NCI-H128 (cell line): Measurements from ENCODE around the gene THBD.

Experiments
- DNase-seq: peaks from one replicate; lab custom pipeline; 2025; ENCODE audit not compliant: unreplicated experiment; lab: John Stamatoyannopoulos, UW

THBD gene, protein sequence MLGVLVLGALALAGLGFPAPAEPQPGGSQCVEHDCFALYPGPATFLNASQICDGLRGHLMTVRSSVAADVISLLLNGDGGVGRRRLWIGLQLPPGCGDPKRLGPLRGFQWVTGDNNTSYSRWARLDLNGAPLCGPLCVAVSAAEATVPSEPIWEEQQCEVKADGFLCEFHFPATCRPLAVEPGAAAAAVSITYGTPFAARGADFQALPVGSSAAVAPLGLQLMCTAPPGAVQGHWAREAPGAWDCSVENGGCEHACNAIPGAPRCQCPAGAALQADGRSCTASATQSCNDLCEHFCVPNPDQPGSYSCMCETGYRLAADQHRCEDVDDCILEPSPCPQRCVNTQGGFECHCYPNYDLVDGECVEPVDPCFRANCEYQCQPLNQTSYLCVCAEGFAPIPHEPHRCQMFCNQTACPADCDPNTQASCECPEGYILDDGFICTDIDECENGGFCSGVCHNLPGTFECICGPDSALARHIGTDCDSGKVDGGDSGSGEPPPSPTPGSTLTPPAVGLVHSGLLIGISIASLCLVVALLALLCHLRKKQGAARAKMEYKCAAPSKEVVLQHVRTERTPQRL

DNA sequence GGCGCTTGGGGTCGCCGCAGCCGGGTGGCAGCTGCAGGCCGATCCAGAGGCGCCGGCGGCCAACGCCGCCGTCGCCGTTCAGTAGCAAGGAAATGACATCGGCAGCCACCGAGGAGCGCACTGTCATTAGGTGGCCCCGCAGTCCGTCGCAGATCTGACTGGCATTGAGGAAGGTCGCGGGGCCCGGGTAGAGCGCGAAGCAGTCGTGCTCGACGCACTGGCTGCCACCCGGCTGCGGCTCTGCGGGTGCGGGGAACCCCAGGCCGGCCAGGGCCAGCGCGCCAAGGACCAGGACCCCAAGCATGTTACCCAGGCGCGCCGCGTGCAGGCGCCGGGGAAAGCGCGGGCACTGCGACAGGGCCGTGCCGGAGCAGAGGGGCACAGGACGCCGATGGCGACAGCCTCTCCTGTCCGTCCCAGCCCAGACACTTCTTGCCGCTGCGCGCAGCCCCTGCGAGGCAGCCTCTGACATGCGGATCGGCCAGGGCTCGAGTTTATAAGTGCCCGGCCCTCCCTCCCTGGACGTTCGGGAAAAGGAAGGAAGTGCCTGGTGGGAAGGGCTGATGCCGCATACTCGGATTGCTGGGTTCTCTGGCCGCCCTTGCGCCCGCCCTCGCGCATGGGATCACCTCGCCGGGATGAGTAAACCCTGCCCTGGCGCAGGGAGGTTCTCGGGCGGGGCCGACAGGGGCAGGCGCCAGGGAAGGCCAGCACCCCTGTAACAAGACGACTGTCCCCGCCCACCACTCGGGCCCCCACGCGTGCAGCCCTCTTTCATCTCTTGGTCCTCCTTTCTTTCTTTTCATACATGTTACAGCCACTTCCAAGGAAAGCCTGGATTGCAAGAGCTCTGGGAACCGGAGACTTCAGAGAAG lies at the start of gene THBD:
TSS of gene THBD (minus strand) at position 472 of the 875 bp plus-strand sequence. CDS start at position 304, 168 bp downstream.
- no peak for DNase-seq

DNA sequence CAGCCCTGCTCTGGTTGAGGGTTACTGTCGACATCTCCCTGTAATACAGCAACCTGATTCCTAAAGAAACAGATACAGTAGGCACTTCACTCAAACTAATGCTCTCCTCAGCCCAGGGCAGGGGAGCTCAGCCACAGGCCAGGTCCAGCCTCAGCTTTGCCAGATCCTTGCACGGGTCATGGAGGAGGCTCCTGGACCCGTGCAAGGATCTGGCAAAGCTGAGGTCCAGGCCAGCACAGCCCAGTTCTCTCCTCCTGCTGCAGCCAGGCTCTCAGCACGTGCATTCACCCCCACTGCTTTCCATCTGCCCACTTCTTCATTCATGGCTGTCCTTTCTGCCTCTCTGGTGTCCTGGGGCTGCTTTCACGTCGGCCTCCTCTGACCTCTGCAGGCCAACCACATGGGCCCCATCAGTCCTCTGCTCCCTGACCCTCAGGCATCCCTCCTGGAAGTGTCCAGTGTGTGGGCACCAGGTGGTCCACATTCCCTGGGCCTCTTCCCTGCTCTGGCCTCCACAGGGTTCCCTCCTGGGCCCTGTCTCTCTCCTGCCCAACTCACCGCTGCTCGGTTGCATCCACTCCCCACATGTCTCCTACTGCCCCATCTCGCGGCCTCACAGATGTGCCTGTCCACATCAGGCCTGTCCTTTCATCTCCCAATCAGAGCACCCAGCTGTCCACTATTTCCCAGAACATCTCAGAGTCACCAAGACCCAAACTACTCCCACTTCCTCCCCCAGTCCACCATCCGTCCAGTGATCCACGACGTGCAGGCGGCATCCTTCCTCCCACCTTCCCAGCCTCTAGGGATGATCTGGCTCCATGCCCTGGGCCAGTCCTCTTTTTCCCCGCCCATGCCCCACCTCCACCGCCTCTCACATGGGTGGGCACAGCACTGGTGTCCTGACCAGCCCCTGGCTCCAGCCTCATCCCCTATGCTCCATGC lies 48.4 kb upstream of the THBD start:
- no peak for DNase-seq

DNA sequence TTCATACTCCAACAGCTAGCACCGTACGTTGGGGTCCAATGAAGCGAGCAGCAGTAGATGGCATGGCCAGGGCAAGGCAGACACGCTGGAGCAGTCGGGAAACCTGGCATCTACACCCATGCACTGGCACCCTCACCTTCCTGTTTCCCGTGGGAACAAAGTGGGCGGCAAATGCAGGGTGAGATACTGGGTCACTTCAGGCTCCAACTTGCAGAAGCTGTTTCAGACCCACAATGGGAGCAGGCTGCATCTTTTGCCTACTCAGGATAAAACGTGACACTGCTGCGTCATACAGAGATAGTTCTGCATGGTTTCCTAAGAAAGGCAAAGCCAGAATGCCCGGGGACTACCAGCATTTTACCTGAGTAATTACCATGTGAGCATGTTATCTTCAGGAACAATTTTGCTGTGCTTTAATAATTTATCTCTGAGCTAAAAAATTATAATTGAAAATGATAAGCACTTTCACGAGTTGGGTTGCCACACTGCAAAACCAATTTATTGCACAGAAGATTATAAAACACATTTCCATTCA lies 47.6 kb upstream of the THBD start:
- DNase-seq: no peak

DNA sequence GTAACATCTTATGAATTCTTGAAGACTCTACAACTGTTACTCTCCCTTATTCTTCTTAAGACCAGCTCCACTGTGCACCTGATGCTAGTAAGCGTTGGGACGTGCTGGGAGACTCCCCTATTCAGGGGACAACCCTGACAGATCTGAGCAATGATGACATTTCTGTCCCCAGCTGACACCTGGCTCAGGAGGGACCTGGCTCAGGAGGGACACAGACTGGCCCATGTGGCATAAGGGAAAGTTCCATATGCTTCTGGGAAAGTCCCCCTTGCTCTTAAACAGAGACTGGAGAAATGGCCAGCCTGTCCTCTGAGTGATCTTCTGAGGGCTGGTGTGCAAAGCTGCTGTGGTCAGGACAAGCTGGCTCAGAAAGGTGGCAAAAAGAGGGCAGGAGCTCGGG lies 46.6 kb upstream of the THBD start:
- no peak for DNase-seq

DNA sequence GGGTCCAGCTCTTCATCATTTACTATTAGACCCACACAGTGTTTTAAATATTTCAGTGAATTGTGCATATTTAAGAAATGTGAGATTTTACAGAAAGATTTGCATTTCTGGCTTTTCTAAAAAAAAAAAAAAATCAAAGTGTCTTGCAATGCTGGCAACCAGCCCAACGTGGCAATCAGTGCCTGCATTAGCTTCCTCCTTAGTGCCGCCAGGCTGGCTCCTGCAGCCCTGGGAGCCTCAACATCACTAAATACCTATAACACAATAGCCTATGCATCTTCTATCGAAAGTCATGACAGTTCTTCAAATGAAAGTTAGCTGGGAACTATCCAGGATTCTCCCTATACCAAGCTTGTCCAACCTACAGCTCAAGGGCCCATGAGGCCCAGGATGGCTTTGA lies 46.0 kb upstream of the THBD start:
- DNase-seq: no peak

DNA sequence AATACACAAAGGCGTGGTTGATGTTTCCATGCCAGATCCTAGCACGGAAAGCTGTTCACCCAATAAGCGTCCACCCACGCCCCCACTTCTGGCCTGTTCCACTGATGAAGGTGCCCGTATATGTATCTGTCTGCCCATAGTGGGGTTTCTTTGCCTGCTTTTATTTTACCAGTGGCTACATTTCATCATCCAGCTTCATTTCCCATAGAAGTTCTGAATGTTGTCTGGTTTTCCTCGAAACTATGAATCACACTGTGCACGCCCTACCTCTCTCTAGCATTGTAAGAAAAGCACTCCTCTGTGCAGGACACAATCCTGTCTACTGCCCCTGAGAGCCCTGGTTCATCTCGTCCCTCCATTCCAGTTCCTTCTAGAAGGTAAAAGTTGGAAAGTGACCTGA lies 45.5 kb upstream of the THBD start:
- DNase-seq: no peak

DNA sequence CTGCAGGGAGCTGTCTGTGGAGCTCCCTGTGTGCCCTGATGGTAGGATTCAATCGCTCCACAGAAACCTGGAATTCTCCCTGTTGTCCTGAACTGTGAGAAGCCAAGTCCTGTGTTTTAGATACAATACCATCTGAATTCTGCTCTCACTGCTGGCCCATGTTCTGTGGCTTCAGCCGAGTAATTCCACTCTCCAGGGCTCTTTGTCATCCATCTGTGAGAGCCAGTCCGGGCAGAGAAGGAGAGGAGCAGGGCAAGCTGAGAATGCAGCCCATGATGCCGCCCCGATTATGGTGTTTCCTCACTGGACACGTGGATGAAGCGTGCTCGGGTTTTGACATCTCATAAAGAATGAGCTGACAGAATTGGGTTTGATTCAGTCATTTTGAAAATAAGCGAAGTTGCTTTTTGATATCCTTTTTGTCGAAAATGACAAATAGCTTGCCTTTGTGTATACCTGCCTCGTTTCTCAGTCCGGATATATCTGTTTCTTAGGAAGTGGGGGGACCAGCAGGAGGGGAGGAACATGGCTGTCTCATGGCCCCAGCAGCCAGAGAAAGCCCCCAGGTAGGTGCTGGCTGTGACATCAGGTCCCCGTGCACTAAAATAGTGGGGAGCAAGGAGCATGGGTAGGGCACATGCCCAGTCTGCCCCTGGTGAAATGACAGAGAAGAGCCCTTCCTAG lies 44.9 kb upstream of the THBD start:
- DNase-seq: no peak

DNA sequence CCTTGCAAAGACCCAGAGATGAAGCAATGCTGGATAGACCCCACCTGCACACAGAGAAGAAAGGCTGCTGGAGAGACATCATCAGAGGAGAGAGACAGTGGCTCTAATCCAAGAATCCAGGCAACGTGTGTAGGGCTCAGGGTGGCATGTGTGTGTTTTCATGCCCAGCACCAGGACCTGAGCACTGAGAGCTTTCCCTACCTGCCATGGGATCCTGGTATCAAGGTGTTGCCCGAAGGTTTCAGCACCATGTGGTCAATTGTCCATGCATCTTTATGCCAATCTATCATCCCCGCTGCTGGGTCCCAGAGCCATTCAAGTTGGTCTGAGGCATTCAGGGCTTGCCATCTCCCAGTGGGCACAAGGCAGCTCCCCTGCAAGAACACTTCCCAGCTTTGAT lies 44.1 kb upstream of the THBD start:
- DNase-seq: no peak

DNA sequence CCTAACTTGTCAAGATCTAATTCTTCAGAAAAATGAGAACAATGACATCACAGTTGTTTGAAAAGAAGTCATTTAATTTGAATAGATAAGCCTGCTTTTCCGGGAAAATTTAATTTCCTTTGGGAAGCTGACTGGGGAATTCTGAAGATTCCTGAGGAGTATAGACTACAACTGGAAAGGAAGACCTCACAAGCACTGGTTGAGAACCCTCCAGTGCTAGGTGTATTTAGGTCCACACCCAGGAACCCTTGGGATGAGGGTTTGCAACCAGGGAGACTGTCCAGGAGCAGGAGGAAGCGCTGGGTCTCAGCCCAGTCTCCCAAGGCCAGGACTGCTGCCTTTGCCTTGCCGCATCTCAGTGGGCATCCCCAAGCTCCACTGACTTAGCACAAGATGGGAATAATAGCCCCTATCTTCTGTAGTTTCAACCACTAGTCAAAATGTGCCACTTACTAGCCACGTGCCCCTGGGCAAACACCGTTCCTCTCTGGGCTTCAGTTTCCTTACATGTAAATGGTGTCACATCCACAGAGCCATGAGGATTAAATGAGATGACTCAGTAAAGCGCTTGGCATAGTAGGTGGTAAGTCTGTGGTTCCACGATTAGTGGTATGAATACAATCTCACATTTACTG lies 43.5 kb upstream of the THBD start:
- DNase-seq: no peak

DNA sequence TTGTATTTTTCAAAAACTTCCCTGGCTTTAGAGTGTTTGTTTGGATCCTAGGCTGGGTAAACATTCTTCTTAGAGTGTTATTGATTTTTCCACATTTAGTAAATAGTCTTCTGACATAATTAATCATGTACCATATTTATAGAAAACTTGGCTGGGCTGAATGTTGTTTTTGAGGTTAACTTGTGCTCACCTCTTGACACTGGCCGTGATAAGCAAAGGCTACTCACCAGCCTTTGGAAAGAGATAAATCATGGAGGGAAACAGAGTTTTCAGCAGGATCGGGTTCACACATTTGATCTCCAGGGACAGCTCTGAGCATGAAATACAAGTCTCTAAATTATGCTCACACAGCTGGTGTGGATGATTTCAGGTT lies 42.9 kb upstream of the THBD start:
- DNase-seq: no peak

DNA sequence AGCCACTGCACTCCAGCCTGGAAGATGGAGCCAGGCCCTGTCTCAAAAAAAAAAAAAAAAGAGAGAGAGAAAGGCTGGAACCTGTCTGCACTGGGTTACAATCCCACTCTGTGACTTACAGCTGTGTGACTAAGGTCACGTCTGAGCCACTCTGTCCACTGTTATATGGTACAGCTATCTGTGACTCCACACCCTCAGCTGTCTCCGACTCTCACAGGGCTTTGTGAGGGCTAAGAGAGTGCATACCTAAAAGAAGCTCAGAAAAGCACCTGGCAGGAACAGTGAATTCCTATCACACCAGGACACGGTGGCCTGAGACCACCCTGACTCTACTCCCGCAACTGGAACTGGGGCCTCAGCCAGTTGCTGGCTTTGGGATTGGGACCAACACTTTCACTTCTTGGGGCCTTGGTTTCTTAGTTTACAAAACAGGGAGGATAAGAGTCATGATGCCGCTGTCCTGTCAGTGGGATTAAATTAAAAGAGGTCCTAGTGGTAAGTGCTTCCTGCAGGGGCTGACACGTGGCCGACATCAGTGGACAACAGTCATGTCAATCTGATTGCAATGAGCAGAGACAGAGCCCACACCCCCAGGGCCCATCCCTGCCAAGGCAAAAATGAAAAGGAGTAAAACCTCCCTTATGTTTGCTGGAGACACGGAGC lies 42.4 kb upstream of the THBD start:
- no peak for DNase-seq

DNA sequence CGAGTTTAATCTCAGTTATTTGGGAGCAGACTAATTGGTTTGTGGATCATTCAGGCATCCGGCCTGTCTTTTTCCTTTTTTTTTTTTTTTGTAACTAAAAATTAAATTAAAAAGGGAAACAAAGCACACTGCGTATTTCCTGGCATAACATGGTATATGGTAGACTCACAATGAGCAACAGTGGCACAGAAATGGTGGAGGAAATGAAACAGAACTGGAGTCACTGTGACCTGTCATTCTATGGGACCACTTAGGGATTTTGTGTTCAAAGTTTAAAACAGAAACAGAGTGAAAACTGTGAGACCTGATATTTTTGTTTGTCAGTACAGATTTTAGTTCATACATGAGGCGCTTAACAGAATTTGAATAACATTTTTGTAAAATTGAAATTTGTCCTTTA lies 41.4 kb upstream of the THBD start:
- DNase-seq: no peak

DNA sequence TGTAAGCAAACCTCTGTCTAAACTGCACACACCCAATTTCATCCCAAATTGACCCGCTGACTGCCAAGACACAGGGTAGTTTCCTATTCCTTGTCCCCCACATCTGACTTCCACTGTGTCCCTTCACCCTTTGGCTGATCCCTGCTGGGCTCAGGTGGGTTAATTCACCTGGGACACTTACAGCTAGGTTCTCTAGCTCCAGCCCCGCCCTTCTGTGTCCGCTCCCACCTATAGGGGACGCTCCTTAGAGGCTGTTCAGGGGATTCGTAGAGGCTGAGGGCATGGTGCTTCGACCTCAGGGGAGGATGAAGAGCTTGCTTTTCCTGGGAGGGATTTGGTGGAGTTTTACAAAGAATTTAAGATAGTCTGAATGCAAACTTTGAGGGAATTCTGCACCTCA lies 40.7 kb upstream of the THBD start:
- no peak for DNase-seq

DNA sequence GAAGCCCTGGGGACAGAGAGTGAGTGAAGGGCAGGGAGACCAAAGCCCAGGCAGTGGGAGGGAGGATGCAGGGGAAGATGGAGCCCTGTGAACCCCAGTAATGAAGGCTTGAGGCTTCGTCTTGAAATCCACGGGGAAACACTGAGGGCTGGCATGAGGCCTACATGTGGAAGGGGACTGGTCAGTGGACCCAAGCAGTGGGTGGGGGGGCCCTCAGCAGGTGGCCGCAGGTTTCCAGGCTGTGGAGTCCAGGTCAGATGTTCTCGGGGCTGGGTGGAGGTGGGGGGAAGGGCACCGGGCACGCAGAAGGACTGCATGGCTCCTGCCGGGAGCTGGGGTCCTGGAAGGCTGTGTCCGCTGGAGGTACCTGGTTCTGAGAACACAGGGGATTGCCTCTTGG lies 39.4 kb upstream of the THBD start:
- no peak for DNase-seq

DNA sequence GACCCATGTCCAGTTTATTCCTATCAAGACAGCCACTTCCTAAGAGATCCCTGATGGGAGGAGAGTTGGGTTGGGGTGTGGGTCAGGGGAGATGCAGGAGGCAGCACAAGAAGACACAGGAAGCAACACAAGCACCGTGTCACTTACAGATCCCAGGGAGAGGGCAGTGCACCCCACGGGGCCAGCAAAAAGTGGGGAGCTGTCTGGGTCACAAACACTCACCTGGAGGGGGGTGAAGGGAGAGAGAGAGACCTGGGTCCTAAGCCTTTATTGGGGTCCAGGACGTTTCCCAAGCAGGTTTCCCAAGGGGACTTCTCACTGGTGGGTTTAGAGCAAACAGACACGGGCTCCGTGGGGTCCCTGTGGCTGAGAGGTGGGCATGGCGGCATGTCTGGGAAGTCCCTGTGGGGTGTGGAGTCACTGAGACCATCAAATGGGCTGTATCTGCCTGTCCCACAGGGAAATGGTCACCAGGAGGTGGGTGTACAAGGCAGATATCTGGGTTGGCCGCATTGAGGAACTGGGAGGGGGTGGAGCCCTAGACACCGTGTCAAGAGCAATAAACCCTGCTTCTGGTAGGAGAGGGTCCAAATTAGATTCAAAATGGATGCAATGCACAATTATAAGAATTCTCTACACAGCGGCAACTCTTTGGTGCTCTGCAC lies 38.2 kb upstream of the THBD start:
- DNase-seq: no peak

DNA sequence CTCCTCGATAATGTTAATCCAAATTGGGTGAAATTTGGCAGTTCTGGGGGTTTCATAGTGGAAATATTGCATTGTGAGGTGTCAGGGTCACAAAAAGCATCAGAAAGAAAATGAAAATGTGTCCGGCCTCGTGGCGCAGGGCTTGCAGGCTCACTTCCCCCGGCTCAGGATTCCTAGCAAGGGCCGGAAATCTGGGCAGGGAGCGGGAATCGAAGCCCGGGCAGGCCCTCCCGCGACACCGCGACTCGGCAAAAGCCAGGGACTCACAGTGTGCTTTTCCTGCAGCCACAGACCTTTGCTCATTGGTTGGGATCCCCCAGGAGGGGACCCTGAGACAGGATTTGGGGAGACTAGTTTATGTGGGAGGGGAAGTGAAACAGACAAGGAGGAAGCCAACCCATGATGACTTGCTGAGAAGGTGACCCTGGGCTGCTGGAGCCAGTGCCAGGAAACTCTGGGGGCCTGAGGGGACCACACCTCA lies 37.5 kb upstream of the THBD start:
- no peak for DNase-seq

DNA sequence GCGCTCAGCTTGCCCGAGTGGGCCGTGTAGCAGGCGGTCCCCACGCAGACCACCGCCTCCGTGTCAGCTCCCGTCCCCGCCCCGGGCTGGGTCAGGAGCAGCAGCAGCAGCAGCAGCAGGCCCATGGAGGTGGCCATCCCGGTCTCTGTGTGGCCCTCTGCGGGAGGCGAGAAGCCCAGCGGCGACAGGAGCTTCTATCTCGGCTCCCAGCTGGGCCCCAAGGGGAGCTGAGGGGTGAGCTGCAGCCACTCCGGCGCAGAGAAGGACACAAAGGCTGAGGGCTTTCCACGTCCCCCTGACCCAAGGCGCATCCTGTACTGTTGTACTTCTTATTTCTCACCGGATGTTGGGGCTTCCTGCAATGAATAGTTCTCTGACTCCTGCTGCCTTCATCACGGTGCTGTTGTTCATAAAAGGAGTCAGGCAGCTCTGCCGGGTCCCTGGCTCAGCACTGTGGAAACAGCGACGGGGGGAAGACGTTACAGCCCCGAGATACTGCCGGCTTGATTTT lies 36.6 kb upstream of the THBD start, which contains the start of gene CD93:
TSS of gene CD93 (minus strand) at position 269 of the 511 bp plus-strand sequence. CDS start at position 137, 132 bp downstream.
- no peak for DNase-seq
